CD14-positive monocyte (primary cell): ENCODE measurements around the gene TSEN34. TPM values are rescaled to one million over a fixed set of nuclear protein-coding genes. Genes with fewer than 3 reads are reported as not detected.
"Not testable (repeated sequence)": the region's sequence is repeated elsewhere in the genome, so short reads cannot be mapped to it uniquely, and the experiment has no call there.

Experiments used
- DNase-seq, 3 donors: peaks; one replicate each; pipeline ENCODE4 v3.0.0-alpha.2; 2011 to 2022
- H2AFZ ChIP-seq: 2 replicates; pipeline ENCODE4 v1.6.0; 2012; ENCODE audit warnings: mild to moderate bottlenecking, low read depth, low read length, inconsistent platforms; ENCODE audit not compliant: insufficient read depth, poor library complexity, severe bottlenecking
- H3K27ac ChIP-seq, 2 donors: 1 replicate in 1 of 2; 2 replicates in 1 of 2; pipeline ENCODE4 v1.5.1; 2012 to 2013; ENCODE audit warnings: low read length in 2 of 2, control low read depth in 1 of 2, inconsistent platforms in 1 of 2, low read depth in 1 of 2, mild to moderate bottlenecking in 1 of 2
- H3K27me3 ChIP-seq, 2 donors: one replicate each; pipeline versions ENCODE4 v1.6.0 to v1.6.1; 2011 to 2013; ENCODE audit warnings: low read length in 2 of 2; ENCODE audit not compliant: control insufficient read depth in 2 of 2, insufficient read depth in 2 of 2
- H3K36me3 ChIP-seq, 2 donors: replicated peaks in 1 of 2; 1 replicate in 1 of 2; 2 replicates in 1 of 2; pipeline versions ENCODE4 v1.5.1 to v1.6.1; 2012 to 2013; ENCODE audit warnings: low read length in 2 of 2, control low read depth in 1 of 2, inconsistent platforms in 1 of 2, mild to moderate bottlenecking in 1 of 2; ENCODE audit not compliant: insufficient read depth in 2 of 2, control insufficient read depth in 1 of 2
- H3K4me1 ChIP-seq, 2 donors: 1 replicate in 1 of 2; 2 replicates in 1 of 2; pipeline versions ENCODE4 v1.5.1 to v1.6.1; 2012 to 2013; ENCODE audit warnings: low read length in 2 of 2, control low read depth in 1 of 2, inconsistent platforms in 1 of 2, mild to moderate bottlenecking in 1 of 2, moderate library complexity in 1 of 2; ENCODE audit not compliant: insufficient read depth in 2 of 2, control insufficient read depth in 1 of 2
- H3K4me2 ChIP-seq: replicated peaks from 2 replicates; pipeline ENCODE3; 2012; ENCODE audit warnings: low read length, moderate library complexity, mild to moderate bottlenecking; ENCODE audit not compliant: poor library complexity, severe bottlenecking; ENCODE audit errors: extremely low read depth
- H3K4me3 ChIP-seq, 3 experiments: fragments of 200-600 bp in 1 of 3; sonication (generic) in 1 of 3; replicated peaks in 1 of 3; 1 replicate in 2 of 3; 2 replicates in 1 of 3; pipeline ENCODE4 v1.5.1; 2011 to 2013; ENCODE audit warnings: low read length in 3 of 3, mild to moderate bottlenecking in 3 of 3, control low read depth in 2 of 3, low read depth in 2 of 3, inconsistent platforms in 1 of 3, moderate library complexity in 1 of 3
- H3K79me2 ChIP-seq: 2 replicates; pipeline ENCODE4 v1.6.0; 2012; ENCODE audit warnings: mild to moderate bottlenecking, control low read depth, inconsistent platforms, low read length, moderate library complexity; ENCODE audit not compliant: insufficient read depth
- H3K9ac ChIP-seq: 2 replicates; pipeline ENCODE4 v1.6.0; 2017; ENCODE audit warnings: low read length, mild to moderate bottlenecking; ENCODE audit not compliant: insufficient read depth, poor library complexity, severe bottlenecking
- H3K9me3 ChIP-seq, 2 donors: replicated peaks in 1 of 2; 1 replicate in 1 of 2; 2 replicates in 1 of 2; pipeline versions ENCODE4 v1.5.1 to v1.6.1; 2012 to 2013; ENCODE audit warnings: low read length in 2 of 2, control low read depth in 1 of 2; ENCODE audit not compliant: control insufficient read depth in 1 of 2, insufficient read depth in 1 of 2
- H4K20me1 ChIP-seq: 2 replicates; pipeline ENCODE4 v1.6.0; 2012; ENCODE audit warnings: mild to moderate bottlenecking, low read length, control low read depth, moderate library complexity; ENCODE audit not compliant: insufficient read depth
- H3K27ac Mint-ChIP-seq, 7 donors: one replicate each; pipeline ENCODE4 v1.8.0; 2020; ENCODE audit warnings: mild to moderate bottlenecking in 7 of 7, mixed read lengths in 7 of 7, moderate library complexity in 6 of 7, inconsistent platforms in 2 of 7
- H3K27me3 Mint-ChIP-seq, 3 donors: one replicate each; pipeline ENCODE4 v1.8.0; 2021 to 2022; ENCODE audit warnings: low read depth in 3 of 3, mild to moderate bottlenecking in 3 of 3, mixed read lengths in 3 of 3, moderate library complexity in 3 of 3, inconsistent platforms in 1 of 3
- H3K36me3 Mint-ChIP-seq, 2 donors: one replicate each; pipeline ENCODE4 v1.8.0; 2020; ENCODE audit warnings: mixed read lengths in 2 of 2, inconsistent platforms in 1 of 2, mild to moderate bottlenecking in 1 of 2
- H3K4me1 Mint-ChIP-seq: one replicate; pipeline ENCODE4 v1.8.0; 2020; ENCODE audit warnings: mild to moderate bottlenecking, mixed read lengths
- H3K4me3 Mint-ChIP-seq, 2 donors: one replicate each; pipeline ENCODE4 v1.8.0; 2020; ENCODE audit warnings: mild to moderate bottlenecking in 2 of 2, mixed read lengths in 2 of 2, moderate library complexity in 1 of 2
- H3K9me3 Mint-ChIP-seq, 7 donors: one replicate each; pipeline ENCODE4 v1.8.0; 2020 to 2022; ENCODE audit warnings: mixed read lengths in 7 of 7, mild to moderate bottlenecking in 6 of 7, moderate library complexity in 6 of 7, inconsistent platforms in 2 of 7
- WGBS: methylation state at CpG from one replicate; pipeline ENCODE4 v1.1.5; 2013; ENCODE audit warnings: missing lambda C conversion rate; ENCODE audit not compliant: insufficient coverage; 5-methylcytosine and 5-hydroxymethylcytosine counted together
- intact Hi-C, 2 donors: fragments of 100-400 bp; cut with micrococcal nuclease; formaldehyde crosslinking; loops; one replicate each; pipeline versions ENCODE4 v1.15.0 to v1.15.1; 2023
- polyA plus RNA-seq, 3 donors: library from polyadenylated mRNA; depleted of rRNA in 1 of 3; unstranded in 2 of 3; stranded (reverse) in 1 of 3; fragments of 300-500 nt in 2 of 3; fragments of >200 nt in 1 of 3; fragmentation: Illumina TruSeq in 2 of 3; gene quantifications; 1 replicate in 2 of 3; 2 replicates in 1 of 3; pipeline ENCODE4 v1.2.3, GENCODE V29; 2012 to 2021
- TF ChIP-seq, protein P1 (sequence below): fragments of 200-600 bp; IDR thresholded peaks from one replicate; pipeline ENCODE4 v1.8.0; 2022; ENCODE audit warnings: antibody characterized with exemption, mild to moderate bottlenecking

The TSEN34 gene
- polyA plus RNA-seq, 3 donors: 59.3 to 125 (median 109) TPM

DNA sequence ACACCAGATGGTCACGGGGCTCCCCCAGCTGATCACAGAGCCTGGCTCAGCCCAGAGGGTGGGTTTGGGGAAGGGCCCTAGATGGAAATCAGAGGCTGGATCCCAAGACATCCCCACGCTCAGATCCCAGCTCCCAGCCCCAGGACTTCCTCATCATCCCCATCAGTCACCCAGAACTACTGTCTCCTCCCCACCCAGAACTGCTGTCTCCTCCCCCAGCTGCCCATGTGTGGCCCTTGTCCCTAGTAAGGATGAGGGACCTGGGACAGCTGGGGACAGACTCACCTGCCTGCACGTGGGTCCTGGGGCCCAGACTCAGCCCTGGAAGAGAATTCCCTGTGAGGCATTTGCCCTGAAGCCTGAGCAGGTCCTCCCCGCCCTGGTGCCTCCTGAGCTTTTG lies 51.1 kb downstream of the TSEN34 start:
- H3K27me3 Mint-ChIP-seq, intact Hi-C loops, H2AFZ ChIP-seq, H3K27me3 ChIP-seq, H3K9me3 Mint-ChIP-seq, H3K9me3 ChIP-seq, H3K79me2 ChIP-seq, H4K20me1 ChIP-seq: not testable (repeated sequence)
- Histone ChIP-seq H3K4me3 (peak overlapping the region; percentile 1 to 69 (median 47)), H3K36me3 (peaks cover 26 to 28% of the 10 kb centered on the region in 2 donors), H3K27ac (peak overlapping the region; percentile 39 to 84), H3K4me2 (peak overlapping the region; percentile 65), H3K4me1 (peaks cover 64 to 65% of the 10 kb centered on the region in 2 donors), H3K9ac (peak overlapping the region; percentile 40)
- peaks cover 64% of the 10 kb centered on the region for H3K4me1 Mint-ChIP-seq
- DNase-seq: peak in 1 of 3 donors; percentile 17
- peak overlapping the region in 6 of 7 donors; percentile 64 to 96 (median 88) for H3K27ac Mint-ChIP-seq
- H3K4me3 Mint-ChIP-seq: peak overlapping the region; percentile 74 to 79
- 67% methylated on average over 1 of the region's 4 CpGs for WGBS
- H3K36me3 Mint-ChIP-seq: peaks cover 33 to 38% of the 10 kb centered on the region in 2 donors

DNA sequence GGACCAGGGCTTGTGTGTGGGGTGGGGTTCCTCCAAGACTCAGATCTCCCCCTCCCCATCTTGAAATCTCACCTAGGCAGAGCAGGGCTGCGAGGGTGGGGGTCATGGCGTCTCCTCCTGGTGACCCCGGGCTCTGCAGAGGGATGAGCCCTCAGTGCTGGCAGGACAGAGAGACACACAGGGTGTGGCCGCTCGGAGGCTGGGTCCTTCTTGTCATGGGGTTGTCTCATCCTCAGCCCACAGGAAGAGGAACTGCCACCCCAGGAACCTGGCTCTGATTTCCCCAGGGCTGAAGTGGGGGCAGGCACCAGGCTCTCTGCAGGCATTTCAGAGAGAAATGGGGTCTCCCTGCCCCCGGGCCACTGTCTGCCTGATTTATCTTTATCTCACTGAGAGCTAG lies 51.5 kb downstream of the TSEN34 start, which contains the start of gene LILRA6:
LILRA6 (minus strand) TSS at position 145 of the 400 bp plus-strand sequence.
- Histone ChIP-seq H3K4me2 (peak within 1 kb of the TSS; percentile 65), H3K9ac (peak within 1 kb of the TSS; percentile 40), H3K4me3 (peak within 1 kb of the TSS; percentile 1 to 69 (median 47)), H3K36me3 (peaks cover 22 to 23% of the 10 kb centered on the region in 2 donors), H3K4me1 (peaks cover 67 to 68% of the 10 kb centered on the region in 2 donors), H3K27ac (peak within 1 kb of the TSS; percentile 39 to 84)
- Mint-ChIP-seq H3K36me3 (peaks cover 30 to 33% of the 10 kb centered on the region in 2 donors), H3K4me1 (peaks cover 66% of the 10 kb centered on the region), H3K4me3 (peak within 1 kb of the TSS; percentile 74 to 79), H3K27ac (peak within 1 kb of the TSS in 6 of 7 donors; percentile 85 to 96 (median 89))
- H3K9me3 Mint-ChIP-seq, H3K27me3 ChIP-seq, H3K27me3 Mint-ChIP-seq, H2AFZ ChIP-seq, H3K79me2 ChIP-seq, H3K9me3 ChIP-seq, intact Hi-C loops, H4K20me1 ChIP-seq: not testable (repeated sequence)
- 50% methylated on average over 1 of the region's 6 CpGs for WGBS
- peak; percentile 59 to 64 (median 63) for DNase-seq
- TF ChIP-seq, protein P1, sequence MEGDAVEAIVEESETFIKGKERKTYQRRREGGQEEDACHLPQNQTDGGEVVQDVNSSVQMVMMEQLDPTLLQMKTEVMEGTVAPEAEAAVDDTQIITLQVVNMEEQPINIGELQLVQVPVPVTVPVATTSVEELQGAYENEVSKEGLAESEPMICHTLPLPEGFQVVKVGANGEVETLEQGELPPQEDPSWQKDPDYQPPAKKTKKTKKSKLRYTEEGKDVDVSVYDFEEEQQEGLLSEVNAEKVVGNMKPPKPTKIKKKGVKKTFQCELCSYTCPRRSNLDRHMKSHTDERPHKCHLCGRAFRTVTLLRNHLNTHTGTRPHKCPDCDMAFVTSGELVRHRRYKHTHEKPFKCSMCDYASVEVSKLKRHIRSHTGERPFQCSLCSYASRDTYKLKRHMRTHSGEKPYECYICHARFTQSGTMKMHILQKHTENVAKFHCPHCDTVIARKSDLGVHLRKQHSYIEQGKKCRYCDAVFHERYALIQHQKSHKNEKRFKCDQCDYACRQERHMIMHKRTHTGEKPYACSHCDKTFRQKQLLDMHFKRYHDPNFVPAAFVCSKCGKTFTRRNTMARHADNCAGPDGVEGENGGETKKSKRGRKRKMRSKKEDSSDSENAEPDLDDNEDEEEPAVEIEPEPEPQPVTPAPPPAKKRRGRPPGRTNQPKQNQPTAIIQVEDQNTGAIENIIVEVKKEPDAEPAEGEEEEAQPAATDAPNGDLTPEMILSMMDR: peak; percentile 33

DNA sequence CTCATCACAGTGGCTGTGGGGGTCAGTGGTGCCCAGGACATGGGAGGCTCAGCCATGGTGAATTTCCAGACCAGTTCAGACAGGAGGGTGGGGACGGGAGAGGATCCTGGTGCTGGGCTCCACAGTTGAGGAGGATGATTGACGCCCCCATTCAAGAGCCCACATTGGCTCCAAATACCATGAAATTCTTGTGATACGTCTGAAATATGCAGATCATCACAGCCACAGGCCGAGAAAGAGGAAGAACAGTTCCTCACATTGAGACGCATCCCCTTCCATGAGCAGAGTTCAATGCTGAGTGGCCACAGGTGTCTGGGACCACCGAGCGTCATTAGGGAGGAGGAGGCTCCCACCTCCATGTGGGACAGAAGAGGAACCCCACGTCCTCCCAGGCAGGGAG lies 52.7 kb downstream of the TSEN34 start:
- peak overlapping the region in 5 of 7 donors; percentile 81 to 96 (median 91) for H3K27ac Mint-ChIP-seq
- peak in 2 of 3 donors; percentile 43 to 53 for DNase-seq
- H3K4me3 ChIP-seq, H3K9me3 Mint-ChIP-seq, H3K79me2 ChIP-seq, H3K27me3 ChIP-seq, H3K27me3 Mint-ChIP-seq, H3K4me3 Mint-ChIP-seq, intact Hi-C loops, H3K27ac ChIP-seq, H3K4me2 ChIP-seq, H3K9ac ChIP-seq, H3K9me3 ChIP-seq, H4K20me1 ChIP-seq, H2AFZ ChIP-seq: not testable (repeated sequence)
- peaks cover 77 to 78% of the 10 kb centered on the region in 2 donors for H3K4me1 ChIP-seq
- no CpG with 5 or more reads among the region's 8 CpGs for WGBS
- H3K36me3 Mint-ChIP-seq: peaks cover 19 to 22% of the 10 kb centered on the region in 2 donors
- H3K36me3 ChIP-seq: peaks cover 10 to 12% of the 10 kb centered on the region in 2 donors
- H3K4me1 Mint-ChIP-seq: peaks cover 69% of the 10 kb centered on the region
